Neural crest cell (in vitro differentiated cells): ENCODE data around the gene TERT. TPM values are rescaled to one million over a fixed set of nuclear protein-coding genes. Genes with fewer than 3 reads are reported as not detected.

Experiments used
- DNase-seq: peaks from one replicate; pipeline ENCODE4 v3.0.0; 2021; ENCODE audit warnings: low read depth, mixed read lengths, low spot score
- H3K27ac Mint-ChIP-seq: one replicate; pipeline ENCODE4 v1.8.0; 2021; ENCODE audit warnings: mild to moderate bottlenecking, mixed read lengths; ENCODE audit not compliant: unreplicated experiment
- H3K27me3 Mint-ChIP-seq: 2 replicates; pipeline ENCODE4 v1.8.0; 2021; ENCODE audit warnings: low read depth, mild to moderate bottlenecking, mixed read lengths
- H3K36me3 Mint-ChIP-seq: 2 replicates; pipeline ENCODE4 v1.8.0; 2021; ENCODE audit warnings: low read depth, mild to moderate bottlenecking, mixed read lengths
- H3K4me1 Mint-ChIP-seq: 2 replicates; pipeline ENCODE4 v1.8.0; 2021; ENCODE audit warnings: mixed read lengths
- H3K4me3 Mint-ChIP-seq: one replicate; pipeline ENCODE4 v1.8.0; 2021; ENCODE audit warnings: mild to moderate bottlenecking, mixed read lengths
- H3K9me3 Mint-ChIP-seq: 2 replicates; pipeline ENCODE4 v1.8.0; 2021; ENCODE audit warnings: mixed read lengths
- CTCF ChIP-seq: fragments of 200-600 bp; sonication (generic); conservative IDR thresholded peaks from 2 replicates; pipeline ENCODE4 v1.5.0; 2021; ENCODE audit warnings: antibody characterized with exemption, mild to moderate bottlenecking
- total RNA-seq: library from RNA; stranded (reverse); gene quantifications from 2 replicates; pipeline ENCODE4 v1.2.1, GENCODE V29; 2021

The TERT gene
- total RNA-seq, 1 donor from 2014 or later: 5.6 TPM

GRCh38 chr5:1274471-1274870 lies 20.4 kb downstream of the TERT start:
- Mint-ChIP-seq H3K9me3 (no peaks in the 10 kb centered on the region), H3K4me3 (no peak overlapping the region), H3K36me3 (no peaks in the 10 kb centered on the region), H3K4me1 (no peaks in the 10 kb centered on the region), H3K27ac (no peak overlapping the region), H3K27me3 (no peaks in the 10 kb centered on the region)
- DNase-seq: no peak
- TF ChIP-seq CTCF: no peak

DNA sequence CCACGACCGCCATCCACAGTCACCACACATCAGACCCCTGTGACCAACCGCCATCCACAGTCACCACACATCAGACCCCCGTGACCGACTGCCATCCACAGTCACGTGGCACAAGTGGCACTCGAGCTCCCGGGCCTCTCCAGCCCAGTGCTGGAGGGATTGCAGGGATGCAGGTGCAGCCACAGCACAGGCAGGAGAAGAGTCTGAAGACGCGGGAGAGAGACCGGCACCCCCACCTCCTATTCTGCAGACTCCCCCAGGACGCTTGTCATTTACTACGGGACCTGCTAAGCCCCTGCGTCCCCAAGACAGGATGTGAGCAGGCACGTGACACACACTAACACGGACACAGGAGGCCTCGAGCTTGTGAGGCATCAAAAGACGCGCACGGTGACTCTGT lies 21.1 kb downstream of the TERT start:
- no peak overlapping the region for H3K4me3 Mint-ChIP-seq
- no peaks in the 10 kb centered on the region for H3K27me3 Mint-ChIP-seq
- no peak overlapping the region for H3K27ac Mint-ChIP-seq
- DNase-seq: no peak
- H3K9me3 Mint-ChIP-seq: no peaks in the 10 kb centered on the region
- no peaks in the 10 kb centered on the region for H3K4me1 Mint-ChIP-seq
- no peak for TF ChIP-seq CTCF
- no peaks in the 10 kb centered on the region for H3K36me3 Mint-ChIP-seq

DNA sequence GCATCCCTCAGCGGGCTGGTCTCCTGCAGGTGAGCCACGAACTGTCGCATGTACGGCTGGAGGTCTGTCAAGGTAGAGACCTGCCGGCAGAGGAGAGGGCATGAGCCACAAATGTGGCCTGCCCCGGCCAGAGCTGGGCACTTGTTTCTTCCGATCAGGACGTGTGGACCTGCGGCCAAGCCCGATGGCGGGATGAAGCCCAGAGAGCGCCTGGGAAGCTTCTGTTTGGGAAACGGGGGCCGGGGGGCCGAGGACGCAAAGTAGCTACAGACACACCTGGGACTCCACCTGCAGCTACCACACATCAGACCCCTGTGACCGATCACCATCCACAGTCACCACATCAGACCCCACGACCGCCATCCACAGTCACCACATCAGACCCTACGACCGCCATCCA lies 22.7 kb downstream of the TERT start:
- no peaks in the 10 kb centered on the region for H3K36me3 Mint-ChIP-seq
- H3K27me3 Mint-ChIP-seq: no peaks in the 10 kb centered on the region
- no peaks in the 10 kb centered on the region for H3K4me1 Mint-ChIP-seq
- no peak for TF ChIP-seq CTCF
- H3K9me3 Mint-ChIP-seq: no peaks in the 10 kb centered on the region
- H3K27ac Mint-ChIP-seq: no peak overlapping the region
- no peak for DNase-seq
- H3K4me3 Mint-ChIP-seq: no peak overlapping the region

DNA sequence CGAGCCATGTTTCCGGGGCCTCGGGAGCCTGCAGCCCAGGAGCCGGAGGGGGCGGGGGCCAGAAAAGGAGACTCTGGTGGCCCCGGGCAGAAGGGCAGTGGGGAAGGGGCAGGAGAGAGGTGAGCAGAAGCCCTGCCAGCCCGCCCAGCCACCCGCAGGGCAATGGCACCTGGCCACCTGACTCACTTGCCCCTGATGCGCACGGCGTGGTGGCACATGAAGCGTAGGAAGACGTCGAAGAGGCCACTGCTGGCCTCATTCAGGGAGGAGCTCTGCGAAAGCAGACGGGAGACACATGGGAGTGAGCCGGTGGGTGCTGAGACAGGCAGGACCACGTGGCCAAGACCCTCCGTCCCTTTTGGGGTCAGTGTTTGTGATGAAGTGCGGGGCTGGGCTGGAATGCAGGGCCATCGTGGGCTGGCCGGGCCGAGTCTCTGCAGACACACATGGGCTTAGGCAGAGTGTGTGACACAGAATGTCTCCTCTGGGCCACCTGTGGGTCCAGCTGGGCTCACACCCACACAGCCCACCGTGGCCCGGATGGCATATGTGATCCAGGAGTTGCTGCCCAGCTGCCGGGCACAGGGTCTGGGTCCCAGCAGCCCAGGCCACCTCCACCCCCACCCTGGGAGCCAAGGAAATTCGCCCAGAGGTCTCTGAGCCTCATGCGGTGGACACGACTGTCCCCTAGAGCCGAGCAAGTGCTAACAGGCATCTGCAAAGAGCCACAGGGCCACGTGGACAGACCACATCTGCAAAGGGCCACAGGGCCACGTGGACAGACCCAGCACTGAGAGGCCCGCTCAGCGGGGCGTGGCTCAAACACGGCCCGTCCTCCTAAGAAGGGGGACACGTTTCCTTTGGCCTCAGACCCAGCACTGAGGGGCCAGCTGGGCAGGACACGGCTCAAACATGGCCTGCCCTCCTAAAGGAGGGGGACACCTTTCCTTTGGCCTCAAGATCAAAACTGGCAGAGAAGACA lies 23.6 kb downstream of the TERT start:
- Mint-ChIP-seq H3K4me3 (no peak overlapping the region), H3K36me3 (no peaks in the 10 kb centered on the region)

GRCh38 chr5:1270426-1270825 lies 24.4 kb downstream of the TERT start:
- Mint-ChIP-seq H3K4me1 (no peaks in the 10 kb centered on the region), H3K27me3 (no peaks in the 10 kb centered on the region), H3K9me3 (no peaks in the 10 kb centered on the region), H3K4me3 (no peak overlapping the region), H3K36me3 (no peaks in the 10 kb centered on the region), H3K27ac (no peak overlapping the region)
- DNase-seq: no peak
- TF ChIP-seq CTCF: no peak

More for the DNA sequence above, 23.6 kb downstream of the TERT start:
- TF ChIP-seq CTCF: no peak
- Mint-ChIP-seq H3K4me1 (no peaks in the 10 kb centered on the region), H3K9me3 (no peaks in the 10 kb centered on the region), H3K27me3 (no peaks in the 10 kb centered on the region), H3K27ac (no peak overlapping the region)
- DNase-seq: no peak
